NCI-H187 (cell line): ENCODE data around the gene MACROD2.
"Not testable (repeated sequence)": the region's sequence is repeated elsewhere in the genome, so short reads cannot be mapped to it uniquely, and the experiment has no call there.

Experiments used
- DNase-seq, 2 experiments: peaks; one replicate each; lab custom pipeline; 2025; lab: John Stamatoyannopoulos, UW

The MACROD2 gene

GRCh38 chr20:14266246-14266645 is 270.9 kb downstream of the MACROD2 start:
- no peak for DNase-seq

- DNase-seq: not testable (repeated sequence)
These were observed 275.4 kb downstream of the MACROD2 start for GRCh38 chr20:14270751-14271150.

GRCh38 chr20:14282140-14282539 is 286.8 kb downstream of the MACROD2 start:
- no peak for DNase-seq

- no peak for DNase-seq
These were observed 289.1 kb downstream of the MACROD2 start for GRCh38 chr20:14284443-14284842.

- no peak for DNase-seq
These were observed 293.3 kb downstream of the MACROD2 start for GRCh38 chr20:14288341-14289330.

- no peak for DNase-seq
These were observed 296.2 kb downstream of the MACROD2 start for GRCh38 chr20:14291502-14291901.

- no peak for DNase-seq
These were observed 299.9 kb downstream of the MACROD2 start for GRCh38 chr20:14295238-14295637.

GRCh38 chr20:14295770-14296309 is 300.5 kb downstream of the MACROD2 start:
- DNase-seq: no peak

GRCh38 chr20:14299831-14300230 is 304.5 kb downstream of the MACROD2 start:
- DNase-seq: no peak

GRCh38 chr20:14303106-14303505 is 307.8 kb downstream of the MACROD2 start:
- DNase-seq: no peak

- no peak for DNase-seq
These were observed 308.3 kb downstream of the MACROD2 start for GRCh38 chr20:14303651-14304050.

- DNase-seq: no peak
These were observed 309.2 kb downstream of the MACROD2 start for GRCh38 chr20:14304472-14304871.

GRCh38 chr20:14307956-14308355 is 312.6 kb downstream of the MACROD2 start:
- no peak for DNase-seq

- DNase-seq: no peak
These were observed 315.8 kb downstream of the MACROD2 start for GRCh38 chr20:14310977-14311627.

- DNase-seq: no peak
These were observed 316.7 kb downstream of the MACROD2 start for GRCh38 chr20:14312001-14312400.

GRCh38 chr20:14313341-14314020 is 318.2 kb downstream of the MACROD2 start:
- no peak for DNase-seq

GRCh38 chr20:14319704-14320103 is 324.4 kb downstream of the MACROD2 start:
- DNase-seq: no peak

- DNase-seq: no peak
These were observed 336.3 kb downstream of the MACROD2 start for GRCh38 chr20:14331646-14332045.

- DNase-seq: no peak
These were observed 337.6 kb downstream of the MACROD2 start for GRCh38 chr20:14332866-14333265.

- no peak for DNase-seq
These were observed 338.4 kb downstream of the MACROD2 start for GRCh38 chr20:14333721-14334120.

GRCh38 chr20:14334306-14334930 is 339.1 kb downstream of the MACROD2 start:
- no peak for DNase-seq

GRCh38 chr20:14335052-14335451 is 339.7 kb downstream of the MACROD2 start:
- no peak for DNase-seq
